ENCODE data around the gene IL5.
A peak's percentile ranks its signal among the peaks of the same experiment; 100 is the strongest.
"Not testable (repeated sequence)": the region's sequence is repeated elsewhere in the genome, so short reads cannot be mapped to it uniquely, and the experiment has no call there.

IL5 gene

DNA sequence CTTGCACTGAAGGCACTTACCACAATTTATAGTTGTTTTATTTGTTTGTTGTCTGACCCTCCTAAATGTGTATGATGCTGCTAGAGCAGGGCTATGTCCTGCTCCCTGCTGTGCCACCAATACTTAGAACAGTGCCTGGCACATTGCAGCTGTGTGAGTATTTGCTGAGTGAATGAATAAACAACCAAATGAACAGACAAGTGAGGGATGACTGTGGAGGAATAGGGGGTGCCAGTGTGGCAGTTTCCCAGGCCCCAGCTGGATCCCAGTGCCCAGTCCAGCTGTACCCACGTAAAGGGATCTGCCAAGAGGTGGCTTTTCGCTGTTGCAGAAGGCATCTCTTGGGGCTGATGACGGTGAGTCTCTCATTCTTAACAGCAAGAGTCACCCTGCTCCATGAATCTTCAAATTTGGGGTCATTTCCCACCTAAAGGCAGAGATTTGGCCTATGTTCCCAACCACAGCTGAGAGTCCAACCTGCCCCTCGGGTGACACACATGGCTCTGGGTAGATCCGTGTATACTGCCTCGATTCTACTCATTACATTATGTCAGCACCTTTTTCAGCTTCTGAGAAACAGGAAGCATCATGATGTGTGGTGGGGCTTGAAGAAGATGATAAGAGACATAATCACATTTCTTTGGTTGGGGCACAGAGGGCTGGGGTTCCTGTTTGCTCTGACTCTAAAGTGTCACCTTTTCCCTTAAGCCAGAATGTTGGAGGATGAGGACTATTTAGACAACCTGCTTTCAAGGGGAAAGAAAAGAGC is 14.3 kb downstream of the IL5 start:
- DNase-seq = no peak

DNA sequence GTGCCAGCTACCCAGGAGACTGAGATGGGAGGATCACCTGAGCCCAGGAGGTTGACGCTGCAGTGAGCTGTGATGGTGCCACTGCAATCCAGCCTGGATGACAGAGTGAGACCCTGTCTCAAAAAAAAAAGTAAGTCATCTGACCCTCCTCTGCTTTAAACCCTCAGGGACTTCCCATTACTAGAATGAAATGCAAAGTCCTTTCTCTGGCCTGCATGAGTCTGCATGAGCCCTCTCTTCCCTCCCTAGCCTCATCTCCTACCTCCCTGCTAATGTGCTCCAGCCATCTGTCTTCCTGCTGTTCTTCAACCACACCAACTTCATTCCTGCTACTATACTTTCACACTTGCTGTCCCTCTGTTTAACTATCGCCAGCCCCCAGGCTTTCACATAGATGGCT is 15.3 kb downstream of the IL5 start:
- DNase-seq = no peak

DNA sequence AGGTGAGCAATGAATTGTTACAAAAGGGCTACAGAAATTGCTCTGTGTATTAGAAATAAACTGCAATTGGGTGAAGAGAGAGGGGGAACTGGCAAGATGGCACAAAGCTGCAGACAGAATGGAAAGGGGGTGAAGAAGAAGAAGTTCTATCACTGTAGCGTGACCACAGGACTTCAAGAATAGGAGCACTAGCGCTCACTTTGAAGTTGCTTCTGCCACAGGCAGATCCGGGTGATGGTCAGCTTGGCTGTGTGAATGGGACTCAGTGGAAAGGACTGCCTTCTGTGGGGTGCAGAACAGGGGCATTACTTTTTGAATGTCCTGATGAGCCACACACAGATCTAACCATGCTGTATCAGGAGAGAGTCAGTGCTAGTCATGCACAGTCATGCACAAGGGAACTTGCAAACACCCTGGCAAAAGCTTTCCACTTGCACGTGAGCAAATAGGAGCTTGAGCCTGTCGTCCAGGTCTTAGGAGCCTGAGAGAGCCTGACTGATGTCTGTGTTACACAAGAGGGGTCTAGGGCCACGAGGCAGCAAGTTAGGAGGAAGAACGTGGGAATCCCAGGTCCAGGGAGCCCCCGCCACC is 16.3 kb downstream of the IL5 start:
- DNase-seq = no peak

DNA sequence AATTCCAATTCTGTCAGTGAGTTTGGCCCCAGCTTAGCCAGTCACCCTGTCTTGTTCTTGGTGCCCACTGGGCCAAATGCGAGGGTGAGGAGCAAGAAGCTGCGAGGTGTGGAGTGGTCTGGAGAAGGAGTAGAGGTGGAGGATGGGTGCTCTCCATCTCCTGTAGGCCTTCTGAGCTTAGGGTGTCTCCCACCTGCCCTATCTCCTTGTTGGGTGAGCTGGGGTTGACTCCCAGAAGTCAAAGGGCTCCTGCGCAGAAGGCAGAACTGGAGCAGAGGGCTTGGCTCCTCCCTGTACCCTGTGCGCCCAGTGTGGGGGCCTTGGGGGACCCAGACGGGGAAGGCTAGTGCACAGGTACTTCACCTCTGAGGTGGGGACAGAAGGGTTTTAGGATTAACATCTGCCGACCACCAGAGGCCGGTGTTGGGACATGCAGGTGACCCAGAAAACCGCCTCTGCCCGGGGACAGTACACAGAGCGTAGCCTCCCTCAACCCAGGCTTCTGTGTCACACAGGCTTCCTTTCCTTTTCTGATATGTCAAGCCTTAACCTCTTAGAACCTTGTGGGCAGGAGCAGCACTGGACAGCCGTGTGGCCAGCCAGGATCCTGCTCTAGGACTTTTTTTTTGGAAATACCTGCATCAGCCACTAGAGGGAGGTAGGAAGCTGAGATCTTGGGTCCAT is 16.9 kb downstream of the IL5 start:
- DNase-seq = peak; percentile 28 to 83

DNA sequence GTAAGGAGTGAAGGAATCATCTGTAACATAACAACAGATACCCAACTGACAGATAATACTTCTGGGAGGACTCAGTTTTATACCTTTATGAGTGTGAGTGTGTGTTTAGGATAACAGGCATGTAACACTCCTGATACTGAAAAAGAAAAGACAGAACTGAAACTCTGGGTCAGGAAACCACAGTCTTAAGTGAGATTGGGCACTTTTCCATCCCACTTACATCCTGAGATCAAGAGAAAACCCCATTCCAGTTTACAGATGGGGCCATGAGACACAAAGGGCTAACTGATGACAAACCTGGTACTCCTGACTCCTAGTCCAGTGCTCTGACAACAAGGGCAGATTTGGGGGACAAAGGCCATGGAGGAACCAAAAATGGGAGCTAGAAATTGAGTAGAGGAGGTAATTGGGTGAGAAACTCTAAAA is 18.0 kb downstream of the IL5 start:
- DNase-seq = peak; percentile 25

DNA sequence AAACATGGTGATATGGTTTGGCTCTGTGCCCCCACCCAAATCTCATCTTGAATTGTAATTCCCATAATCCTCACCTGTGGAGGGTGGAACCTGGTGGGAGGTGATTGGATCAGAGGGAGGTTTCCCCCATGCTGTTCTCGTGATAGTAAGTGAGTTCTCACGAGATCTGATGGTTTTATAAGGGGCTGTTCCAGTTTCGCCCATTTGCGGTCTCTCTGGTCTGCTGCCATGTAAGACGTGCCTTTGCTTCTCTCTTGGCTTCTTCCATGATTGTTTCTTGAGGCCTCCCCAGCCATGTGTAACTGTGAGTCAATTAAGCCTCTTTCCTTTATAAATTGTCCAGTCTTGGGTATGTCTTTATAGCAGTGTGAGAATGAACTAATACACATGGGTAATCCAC is 18.4 kb downstream of the IL5 start:
- not testable (repeated sequence) for DNase-seq

DNA sequence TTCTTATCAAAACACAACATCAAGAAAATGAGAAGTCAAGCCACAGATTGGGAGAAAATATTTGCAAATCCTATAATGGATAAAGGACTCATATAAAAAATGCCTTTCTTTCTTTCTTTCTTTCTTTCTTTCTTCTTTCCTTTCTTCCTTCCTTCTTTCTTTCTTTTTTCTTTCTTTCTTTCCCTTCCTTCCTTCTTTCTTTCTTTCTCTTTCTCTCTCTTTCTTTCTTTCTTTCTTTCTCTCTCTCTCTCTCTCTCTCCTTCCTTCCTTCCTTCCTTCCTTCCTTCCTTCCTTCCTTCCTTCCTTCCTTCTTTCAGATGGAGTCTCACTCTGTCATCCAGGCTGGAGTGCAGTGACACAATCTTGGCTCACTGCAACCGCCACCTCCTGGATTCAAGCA is 21.3 kb downstream of the IL5 start:
- not testable (repeated sequence) for DNase-seq

DNA sequence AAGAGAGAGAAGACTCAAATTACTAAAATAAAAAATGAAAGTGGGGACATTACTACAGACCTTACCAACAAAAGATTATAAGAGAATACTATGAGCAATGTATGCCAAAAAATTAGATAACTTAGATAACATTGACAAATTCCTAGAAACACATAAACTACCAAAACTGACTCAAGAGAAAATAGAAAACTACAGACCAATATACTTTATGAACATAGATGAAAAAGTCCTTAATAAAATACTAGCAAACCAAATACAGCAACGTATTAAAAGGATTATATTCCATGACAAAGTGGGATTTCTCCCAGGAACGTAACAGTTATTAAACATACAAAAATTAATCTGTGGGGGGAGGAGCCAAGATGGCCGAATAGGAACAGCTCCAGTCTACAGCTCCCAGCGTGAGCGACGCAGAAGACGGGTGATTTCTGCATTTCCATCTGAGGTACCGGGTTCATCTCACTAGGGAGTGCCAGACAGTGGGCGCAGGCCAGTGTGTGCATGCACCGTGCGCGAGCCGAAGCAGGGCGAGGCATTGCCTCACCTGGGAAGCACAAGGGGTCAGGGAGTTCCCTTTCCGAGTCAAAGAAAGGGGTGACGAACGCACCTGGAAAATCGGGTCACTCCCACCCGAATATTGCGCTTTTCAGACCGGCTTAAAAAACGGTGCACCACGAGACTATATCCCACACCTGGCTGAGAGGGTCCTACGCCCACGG is 29.5 kb downstream of the IL5 start:
- not testable (repeated sequence) for DNase-seq

DNA sequence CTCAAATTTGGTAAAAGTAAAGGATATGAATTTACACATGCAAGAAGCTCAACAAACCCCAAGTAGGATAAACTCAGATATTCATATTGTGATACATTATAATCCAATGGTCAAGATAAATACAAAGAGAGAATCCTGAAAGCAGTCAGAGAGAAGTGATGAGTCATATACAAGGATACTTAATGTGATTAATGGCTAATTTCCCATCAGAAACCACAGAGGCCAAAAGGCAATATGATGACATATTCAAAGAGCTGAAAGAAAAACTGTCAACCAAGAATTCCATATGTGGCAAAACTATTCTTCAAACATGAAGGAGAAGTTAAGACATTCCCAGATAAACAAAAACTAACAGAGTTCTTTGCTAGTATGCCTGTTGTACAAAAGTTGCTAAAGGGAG is 33.2 kb downstream of the IL5 start:
- DNase-seq = no peak

DNA sequence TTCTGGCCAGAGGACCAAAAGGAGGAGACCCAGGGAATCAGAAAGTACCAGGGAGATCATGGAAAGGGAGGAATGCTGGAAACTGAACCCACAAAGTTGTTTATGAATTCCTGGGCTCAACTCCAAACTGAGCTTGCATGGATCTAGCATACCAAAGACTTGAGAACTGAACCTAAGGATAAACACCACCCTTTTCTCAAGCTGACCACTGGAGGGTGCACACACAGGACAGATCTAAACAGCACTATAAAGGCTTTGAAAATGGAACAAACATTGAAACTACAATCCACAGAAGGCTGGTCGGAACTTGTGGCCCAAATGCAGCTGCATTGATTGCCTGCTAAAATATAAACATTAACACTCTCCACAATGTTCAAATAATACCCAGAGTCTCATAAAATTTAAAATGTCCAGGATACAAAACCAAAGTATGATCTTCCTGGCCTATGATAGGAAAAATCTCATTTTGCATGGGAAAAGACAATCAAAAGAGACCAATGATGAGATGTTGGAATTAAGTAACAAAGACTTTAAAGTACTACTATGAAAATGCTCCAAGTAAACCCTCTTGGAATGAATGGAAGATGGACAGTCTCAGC is 37.1 kb downstream of the IL5 start:
- DNase-seq = peak in 1 of 2 donors; percentile 32

DNA sequence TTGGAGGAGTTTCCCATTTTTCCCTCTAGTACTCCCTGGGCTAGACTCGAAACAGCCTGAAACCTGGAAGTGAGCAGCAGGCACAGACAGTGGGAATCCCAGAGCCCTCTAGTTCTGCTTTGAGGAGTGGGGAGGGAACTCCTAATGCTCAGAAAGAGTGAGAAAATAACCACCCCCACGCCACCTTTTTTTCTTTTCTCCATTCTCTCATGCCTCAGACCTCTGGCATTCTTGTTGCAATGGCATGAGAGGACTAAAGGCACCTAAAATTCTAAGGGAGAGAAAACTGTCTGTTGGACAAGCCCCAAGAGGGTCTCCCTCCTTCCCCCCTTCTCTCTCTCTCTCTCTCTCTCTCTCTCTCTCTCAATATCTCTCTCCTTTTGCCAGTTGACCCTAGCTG is 37.7 kb downstream of the IL5 start:
- no peak for DNase-seq

DNA sequence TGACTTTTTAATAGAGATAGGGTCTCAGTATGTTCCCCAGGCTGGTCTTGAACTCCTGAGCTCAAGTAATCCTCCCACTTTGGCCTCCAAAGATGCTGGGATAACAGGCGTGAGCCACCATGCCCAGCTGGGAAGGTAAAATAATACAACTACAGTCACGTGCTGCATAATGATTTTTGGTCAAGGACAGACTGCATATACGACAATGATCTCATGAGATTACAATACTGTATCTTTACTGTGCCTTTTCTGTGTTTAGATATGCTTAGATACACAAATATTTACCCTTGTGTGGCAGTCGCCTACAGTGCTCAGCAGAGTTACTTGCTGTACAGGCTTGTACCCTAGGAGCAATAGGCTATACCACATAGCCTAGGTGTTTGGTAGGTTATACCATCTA is 38.6 kb downstream of the IL5 start:
- no peak for DNase-seq

DNA sequence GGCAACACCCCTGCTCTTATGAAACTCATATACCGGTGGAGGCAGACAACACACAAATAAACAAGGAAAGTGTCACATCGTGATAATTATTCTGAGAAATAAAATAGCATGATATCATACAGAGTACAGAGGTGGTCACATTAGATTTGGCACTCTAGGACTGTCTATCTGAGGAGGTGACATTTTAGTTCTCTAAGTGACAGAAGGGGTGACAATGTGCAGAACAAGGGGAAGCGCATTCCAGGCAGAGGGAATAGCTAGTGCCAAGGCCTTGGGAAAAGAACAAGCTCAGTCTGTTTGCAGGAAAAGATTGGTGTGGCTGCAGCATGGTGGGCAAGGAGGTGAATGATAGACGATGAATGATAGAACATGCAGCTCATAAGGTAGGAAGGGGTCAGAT is 40.1 kb downstream of the IL5 start:
- DNase-seq = no peak

DNA sequence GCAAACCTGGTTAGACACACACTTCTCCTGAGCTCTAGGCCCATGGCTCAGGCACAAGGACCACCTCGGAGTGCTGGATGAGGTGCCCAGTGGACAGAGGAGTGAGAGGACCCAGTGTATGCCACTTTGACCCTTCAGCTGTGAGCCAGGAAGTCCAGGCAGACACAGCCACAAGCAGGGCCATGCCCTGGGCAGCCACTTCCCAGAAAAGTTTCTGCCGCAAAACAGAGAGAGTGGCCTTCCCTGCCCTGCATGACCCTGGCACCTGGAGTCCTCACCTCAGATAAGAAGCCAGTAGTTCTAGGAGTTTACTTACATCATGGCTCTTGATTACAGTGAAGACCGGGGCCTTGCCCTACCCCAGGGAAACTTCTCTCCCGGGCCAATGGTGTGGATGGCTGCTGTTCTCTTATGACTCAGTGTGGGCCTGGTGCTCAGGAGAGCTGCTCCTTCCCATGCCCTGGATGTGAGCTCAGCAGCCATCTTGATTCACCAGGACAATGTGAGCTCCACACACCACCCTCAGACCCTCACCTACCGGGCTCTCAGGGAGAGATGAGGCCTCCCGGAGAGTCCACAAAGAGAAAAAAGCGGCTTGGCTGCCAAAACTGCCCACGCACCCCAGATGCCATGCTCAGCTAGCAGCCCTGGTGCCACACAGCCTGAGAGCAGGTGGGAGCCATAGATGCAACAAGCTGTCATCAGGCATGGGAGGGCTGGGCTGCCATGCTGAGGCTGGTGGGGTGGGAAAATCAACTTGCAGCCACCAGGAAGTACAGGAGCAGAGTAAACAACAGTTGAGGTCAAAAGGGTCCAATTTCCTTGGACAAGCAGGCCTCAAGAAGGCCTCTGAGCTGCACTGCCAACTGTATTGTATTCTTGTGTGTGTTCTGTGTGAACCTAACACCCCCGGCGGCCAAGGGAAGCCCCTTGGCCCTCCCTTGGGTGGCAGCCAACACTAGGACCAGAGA is 41.1 kb downstream of the IL5 start:
- DNase-seq = no peak

DNA sequence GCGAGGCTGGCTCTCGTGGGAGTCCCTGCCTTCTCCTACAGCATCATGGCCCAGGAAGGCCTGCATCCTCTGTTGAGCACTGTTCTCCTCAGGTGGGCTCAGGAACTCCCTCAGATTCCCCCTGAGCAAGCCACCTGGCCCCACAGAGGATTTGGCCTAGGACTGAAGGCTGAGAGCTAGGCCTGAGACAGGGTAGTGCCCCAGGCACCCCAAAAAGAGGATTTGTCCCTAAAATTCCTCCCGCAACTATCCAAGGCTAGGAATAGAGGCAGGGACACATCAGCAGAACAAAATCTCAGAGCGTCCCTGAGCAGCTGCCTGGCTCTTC is 41.7 kb downstream of the IL5 start:
- no peak for DNase-seq

DNA sequence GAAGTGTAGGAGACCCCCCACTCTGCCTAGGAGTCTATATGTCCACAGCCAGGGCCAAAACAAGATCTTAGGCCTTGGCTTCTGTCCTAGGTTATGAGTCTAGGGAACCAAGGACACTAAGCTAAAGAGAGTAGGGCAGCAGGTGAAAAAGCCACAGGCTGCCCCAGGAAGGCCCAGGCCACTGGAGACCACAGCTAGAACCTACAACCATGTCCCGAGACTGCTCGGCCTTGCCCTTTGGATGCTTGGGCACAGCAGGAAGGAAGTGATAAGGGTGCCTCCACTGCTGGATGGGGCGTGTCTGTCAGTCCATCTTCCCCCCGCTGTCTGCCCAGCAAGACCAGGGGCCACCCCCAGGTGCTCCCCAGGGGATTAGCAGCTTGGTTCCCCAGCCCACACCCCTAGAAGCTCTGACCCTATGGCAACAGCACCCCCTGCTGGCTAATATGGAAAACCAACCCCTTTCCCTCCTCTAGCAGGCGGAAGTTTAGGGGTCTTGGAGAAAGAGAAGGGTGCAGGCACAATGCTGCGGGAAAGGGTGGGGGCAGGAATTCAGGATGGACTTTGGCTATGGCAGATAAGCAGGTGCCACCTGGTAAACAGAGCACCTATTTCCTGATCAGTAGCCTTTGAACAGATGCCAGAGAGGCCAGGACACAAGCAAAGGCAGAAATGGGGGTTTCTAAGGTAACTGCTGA is 42.2 kb downstream of the IL5 start:
- peak; percentile 75 to 80 for DNase-seq

DNA sequence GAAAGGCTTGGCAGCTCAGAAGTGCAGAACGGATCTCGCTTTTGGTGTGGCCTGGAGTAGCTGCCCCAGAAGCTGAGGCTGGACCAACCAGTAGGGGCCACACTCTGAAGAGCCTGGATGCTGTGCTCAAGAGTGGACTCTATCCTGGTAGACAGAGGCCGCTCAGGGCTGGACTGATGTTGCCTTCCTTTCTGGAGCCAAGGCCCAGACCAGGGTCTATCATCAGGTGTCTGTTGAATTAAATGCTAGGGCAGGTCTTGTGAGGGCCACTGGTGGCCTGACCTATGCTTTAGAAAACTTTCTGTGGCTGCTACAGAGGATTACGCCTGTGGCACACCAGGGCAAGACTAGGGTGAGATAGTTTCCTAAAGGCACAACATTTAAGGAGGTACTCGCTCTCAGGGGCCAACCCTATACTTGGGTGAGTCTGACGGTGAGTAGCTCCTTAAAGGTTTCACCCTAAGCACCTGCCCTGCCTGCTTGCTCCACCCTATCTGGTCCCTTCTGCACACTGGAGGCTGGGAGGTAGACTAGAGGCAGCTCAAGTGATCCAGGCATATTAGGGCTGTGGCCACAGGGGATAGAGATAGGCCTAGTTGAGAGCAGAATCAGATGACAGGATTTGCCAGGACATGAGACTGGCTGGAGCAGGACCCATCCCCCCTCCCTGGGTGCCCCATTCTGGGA is 42.9 kb downstream of the IL5 start:
- DNase-seq = peak in 1 of 2 donors; percentile 3

DNA sequence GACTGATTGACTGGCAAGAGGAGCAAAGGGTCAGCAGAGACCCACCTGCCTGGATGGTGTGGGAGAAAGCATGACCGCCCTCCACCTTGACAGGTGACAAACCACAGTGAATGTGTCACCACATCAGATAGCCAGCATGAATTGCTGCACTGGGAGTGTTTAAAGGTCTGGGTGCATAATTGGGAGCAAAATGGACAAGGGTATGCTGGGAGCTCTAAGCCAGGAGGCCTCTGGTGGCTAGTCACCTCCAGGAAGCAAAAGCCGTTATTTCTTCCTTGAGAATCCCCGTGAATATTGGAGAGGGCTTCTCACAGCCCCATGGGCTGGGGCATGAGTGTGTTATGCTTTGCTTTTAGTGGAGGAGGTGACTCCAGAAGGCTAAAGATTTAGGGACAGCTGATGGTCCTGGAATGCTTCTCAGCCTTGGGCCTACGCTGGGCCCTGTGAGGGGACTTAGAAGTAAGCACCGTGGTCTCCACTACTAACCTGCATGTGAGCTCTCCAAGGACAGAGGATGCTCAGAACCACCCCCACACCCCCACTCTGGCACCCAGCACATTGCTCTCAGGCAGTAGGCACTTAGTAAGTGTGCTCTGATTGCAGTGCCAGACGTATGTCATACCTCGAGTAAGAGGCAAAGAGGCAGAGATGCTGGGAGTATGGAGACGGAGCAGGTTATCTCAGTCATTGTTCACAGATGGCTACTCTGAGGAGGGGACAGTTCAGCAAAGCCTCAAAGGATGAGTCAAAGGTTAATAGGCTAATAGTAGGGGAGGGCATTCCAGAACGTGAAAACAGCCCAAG is 43.7 kb downstream of the IL5 start:
- peak in 1 of 2 donors; percentile 34 for DNase-seq

DNA sequence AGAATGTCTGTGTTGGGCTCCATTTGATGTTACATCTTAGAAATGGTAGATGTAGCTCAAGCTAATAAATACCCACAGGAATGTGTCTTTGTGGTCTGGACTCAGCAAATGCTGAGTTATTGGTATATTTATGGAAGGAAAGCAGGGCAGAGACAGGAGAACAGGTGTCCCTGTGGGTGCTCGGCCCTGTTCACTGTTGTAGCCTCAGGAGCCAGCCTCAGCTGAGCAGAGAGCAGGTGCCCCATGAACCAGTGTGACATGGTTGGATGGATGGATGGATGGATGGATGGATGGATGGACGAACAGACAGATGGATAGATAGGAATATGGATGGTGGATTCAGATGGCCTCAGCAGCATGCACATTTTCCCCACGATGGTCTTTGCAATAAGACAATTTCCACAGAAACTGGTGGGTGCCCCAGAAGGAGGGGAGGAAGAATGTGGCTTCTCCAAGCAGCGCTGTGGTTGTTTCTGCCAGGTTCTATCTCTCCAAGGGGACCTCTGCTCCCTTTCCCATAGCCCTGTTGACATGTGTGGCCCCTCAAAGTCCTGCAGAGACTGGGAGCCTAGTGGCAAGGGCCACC is 44.5 kb downstream of the IL5 start:
- DNase-seq = peak in 1 of 2 donors; percentile 1
